Stimulated activated CD8-positive, alpha-beta memory T cell treated with anti-CD3 and anti-CD28 coated beads, Interleukin-15, amount 100 ng/mL, for 48 hours (primary cell): ENCODE results near the gene VPS50.
"Not testable (repeated sequence)": the region's sequence is repeated elsewhere in the genome, so short reads cannot be mapped to it uniquely, and the experiment has no call there.

Source experiments
- DNase-seq, 2 donors: peaks; one replicate each; pipeline ENCODE4 v3.0.0-alpha.2; 2020; ENCODE audit warnings: low read depth in 2 of 2

VPS50 gene

DNA sequence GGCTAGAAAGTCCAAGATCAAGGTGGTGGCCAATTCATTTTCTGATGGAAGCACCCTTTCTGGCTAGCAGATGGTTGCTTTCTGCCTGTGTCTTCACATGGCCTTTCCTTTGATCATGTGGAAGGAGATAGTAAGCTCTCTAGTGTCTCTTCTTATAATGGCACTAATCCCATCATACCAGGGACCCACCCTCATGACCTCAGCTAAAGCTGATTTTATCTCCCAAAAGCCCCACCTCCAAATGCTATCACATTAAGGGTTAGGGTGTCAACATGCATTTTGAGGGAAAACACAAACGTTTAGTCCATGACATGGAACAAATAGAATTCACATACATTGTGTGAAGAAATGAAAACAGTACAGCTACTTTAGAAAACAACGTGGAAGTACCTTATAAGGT, 100.0 kb downstream of the VPS50 start:
- DNase-seq: no peak

- DNase-seq: no peak
Observed at GRCh38 chr7:93337052-93337451, 104.9 kb downstream of the VPS50 start.

- not testable (repeated sequence) for DNase-seq
Observed at GRCh38 chr7:93342178-93342577, 110.0 kb downstream of the VPS50 start.

DNA sequence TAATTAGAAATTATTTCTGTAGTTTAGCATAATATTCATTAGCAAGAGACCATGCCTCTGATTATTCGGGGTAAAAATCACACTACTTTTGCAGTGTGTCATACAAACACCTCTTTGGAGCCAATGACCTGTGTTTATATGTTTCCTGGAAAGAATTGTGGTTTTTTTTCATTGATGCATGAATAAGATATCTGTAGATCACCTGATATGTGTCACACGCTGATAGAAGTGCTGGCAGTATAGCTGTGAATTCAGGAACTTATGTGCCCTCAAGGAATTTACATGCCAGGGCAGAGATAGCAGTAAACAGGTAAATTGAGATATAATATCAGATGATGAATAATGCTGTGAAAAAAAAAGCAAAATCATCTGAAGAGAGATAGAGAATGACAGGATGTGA, 118.2 kb downstream of the VPS50 start:
- no peak for DNase-seq

DNA sequence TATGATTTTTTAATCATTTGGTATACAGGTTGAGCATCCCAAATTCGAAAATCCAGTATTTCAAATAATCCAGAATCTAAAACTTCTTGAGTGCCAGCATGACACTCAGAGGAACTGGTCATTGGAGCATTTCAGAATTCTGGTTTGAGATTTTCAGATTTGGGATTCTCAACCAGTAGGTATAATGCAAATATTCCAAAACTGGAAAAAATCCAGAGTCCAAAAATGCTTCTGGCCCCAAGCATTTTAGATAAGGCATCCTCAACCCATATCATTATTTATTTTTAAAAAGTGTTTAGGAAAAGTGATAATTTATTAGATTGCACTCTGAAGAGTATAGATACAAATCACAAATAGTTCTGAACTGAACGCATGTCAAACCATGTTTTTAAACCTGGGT, 120.7 kb downstream of the VPS50 start:
- no peak for DNase-seq

DNA sequence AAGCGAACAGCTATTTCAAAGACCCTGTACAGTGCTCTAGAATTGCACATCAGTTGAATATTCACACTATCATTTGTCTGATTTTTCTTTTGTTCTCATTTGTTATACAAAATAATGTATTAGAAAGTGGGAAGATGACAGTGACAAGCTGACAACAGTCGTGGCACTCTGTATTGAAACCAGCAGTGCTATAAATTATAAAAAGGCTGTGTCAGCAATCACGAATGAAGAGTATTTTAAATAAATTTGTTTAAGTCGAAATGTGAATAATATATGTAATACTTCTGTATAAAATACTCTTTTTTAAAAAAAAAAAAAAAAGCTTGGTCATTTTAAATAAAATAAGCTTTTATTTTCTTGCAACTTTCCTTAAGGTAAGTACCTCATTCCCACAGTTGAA, 122.6 kb downstream of the VPS50 start:
- DNase-seq: no peak

- DNase-seq: no peak
Observed at GRCh38 chr7:93359520-93360198, 127.5 kb downstream of the VPS50 start.

- DNase-seq: no peak
Observed at GRCh38 chr7:93361853-93362252, 129.7 kb downstream of the VPS50 start.

DNA sequence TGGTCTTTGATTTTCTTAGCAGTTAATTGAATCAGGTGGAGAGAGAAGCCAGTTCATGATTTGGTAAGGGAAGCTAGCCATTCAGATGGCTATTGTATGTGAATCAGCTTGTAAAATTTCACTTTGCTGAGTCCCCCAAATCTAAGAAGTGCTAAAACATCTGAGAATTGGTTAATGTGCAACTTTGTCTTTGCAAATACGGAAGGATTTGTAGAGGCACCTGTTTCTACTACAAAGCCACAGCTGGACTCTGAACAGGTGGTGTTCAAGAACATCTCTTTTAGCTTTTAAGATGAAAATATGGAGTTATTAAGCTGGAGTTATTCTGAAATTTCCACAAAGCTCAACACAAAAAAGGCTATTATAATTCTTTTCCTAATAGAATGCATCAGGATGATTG, 132.6 kb downstream of the VPS50 start:
- no peak for DNase-seq

DNA sequence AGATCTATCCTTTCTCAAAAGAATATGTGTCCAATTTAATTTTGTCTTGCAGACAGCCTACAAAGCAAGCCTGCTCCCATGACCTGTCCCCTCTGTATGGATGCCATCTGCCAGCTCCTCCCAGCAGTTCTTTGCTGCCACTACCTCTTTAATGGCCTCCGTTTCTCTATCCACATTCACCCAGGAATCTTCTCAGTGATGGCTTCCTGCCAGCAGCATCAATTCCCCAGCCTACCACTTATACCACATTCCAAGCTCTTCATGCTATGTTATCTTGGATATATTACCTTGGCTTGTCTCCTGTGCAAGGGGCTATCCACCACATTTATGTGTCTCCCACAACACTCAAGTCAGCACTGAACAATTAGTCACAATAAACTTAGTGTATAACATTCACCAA, 133.2 kb downstream of the VPS50 start:
- no peak for DNase-seq

DNA sequence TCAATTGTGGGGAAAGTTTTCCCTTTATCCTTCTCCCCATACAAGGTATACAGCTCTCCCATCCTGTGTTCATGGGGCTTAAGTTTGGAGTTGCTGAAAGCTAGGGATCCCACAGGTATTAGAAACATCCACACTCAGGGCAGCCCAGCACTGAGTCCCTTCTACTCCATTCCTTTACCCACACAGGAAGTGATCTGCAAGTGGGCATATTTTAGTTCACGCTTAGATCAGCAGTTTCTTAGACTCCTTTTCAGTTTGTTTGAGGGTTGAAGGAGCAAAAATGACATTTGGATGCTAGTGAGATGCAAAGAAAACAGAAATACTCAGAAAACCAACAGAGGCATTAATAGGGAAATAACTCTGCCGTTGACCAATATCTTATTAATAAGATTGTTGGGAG, 134.7 kb downstream of the VPS50 start:
- DNase-seq: no peak

DNA sequence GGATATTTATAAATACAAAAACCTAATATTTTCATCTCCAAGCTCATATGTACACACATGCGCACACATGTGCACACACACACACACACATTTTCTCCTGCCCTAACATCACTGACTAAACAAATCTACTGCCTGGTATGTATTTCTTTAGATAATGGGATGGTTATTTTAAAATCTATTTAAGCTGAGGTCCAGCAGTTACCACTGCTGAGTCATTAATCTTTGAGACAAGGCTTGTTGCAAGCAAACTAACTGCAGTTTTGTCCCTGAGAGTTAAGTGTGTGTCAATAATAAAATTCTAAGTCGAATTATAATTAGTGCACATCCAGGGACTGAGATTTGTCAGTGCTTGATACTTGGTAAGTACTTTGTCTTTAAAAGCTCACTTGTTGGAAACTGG, 135.1 kb downstream of the VPS50 start:
- DNase-seq: no peak

DNA sequence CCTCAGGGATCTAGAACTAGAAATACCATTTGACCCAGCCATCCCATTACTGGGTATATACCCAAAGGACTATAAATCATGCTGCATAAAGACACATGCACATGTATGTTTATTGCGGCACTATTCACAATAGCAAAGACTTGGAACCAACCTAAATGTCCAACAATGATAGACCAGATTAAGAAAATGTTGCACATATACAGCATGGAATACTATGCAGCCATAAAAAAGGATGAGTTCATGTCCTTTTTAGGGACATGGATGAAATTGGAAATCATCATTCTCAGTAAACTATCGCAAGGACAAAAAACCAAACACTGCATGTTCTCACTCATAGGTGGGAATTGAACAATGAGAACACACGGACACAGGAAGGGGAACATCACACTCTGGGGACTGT, 138.8 kb downstream of the VPS50 start:
- not testable (repeated sequence) for DNase-seq

- DNase-seq: no peak
Observed at GRCh38 chr7:93373537-93373936, 141.4 kb downstream of the VPS50 start.

GRCh38 chr7:93374345-93374940, 142.3 kb downstream of the VPS50 start:
- no peak for DNase-seq

DNA sequence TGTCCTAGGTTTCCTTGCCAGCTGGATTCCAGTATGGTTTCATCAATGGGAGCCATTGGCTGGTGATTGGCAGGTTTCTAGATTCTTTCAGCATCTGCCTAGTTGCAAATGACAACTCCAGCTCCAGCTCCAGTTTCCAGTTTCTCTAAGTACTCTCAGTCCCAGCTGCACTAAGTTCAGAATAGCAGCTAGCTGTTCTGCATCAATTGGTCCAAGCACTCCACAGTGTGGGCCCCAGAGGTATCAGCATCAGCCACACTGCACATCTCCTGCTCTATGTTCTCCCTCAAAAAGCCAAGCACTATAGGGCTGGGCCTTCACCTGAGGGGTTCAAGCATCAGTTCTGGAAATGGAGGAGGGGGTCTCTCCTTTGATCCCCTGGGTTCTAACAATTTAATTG, 143.4 kb downstream of the VPS50 start:
- DNase-seq: no peak

GRCh38 chr7:93378131-93378760, 146.1 kb downstream of the VPS50 start:
- no peak for DNase-seq

- no peak for DNase-seq
Observed at GRCh38 chr7:93382362-93382761, 150.2 kb downstream of the VPS50 start.

DNA sequence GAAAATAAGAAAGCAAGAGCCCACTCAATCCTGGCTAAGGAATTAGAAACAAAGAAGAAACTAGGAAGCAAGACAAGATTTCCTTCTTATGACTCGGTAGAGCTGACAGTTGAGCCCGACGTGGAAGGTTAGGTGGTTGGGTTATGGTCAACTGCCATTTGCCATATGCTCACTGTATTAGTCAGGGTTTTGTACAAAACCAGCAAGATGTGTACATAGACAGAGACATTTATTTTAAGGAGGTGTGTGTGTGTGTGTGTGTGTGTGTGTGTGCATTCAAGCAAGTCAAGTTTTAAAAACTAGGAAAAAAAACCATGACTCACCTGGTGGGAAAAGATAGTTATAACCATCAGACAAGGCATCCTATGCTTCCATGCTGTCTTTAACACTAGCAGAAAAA, 158.5 kb downstream of the VPS50 start:
- DNase-seq: no peak

DNA sequence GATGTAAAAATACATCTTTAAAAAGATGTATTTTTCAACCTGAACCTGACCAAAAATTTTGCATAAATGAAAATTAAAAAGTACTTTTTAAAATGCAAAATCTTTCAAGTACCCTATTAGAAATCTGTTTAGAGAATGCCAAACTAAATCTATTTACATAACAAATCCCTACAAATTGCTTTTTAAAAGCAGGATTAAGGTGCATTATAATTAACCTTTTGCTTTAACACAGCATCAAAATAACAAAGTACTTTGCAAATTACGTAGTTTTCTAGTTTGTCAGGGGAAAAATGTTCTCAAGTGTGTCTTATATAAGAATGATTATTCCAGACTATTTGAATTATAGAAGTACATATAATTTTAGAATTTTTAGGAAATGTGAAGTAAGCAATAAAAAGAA, 160.8 kb downstream of the VPS50 start:
- no peak for DNase-seq

DNA sequence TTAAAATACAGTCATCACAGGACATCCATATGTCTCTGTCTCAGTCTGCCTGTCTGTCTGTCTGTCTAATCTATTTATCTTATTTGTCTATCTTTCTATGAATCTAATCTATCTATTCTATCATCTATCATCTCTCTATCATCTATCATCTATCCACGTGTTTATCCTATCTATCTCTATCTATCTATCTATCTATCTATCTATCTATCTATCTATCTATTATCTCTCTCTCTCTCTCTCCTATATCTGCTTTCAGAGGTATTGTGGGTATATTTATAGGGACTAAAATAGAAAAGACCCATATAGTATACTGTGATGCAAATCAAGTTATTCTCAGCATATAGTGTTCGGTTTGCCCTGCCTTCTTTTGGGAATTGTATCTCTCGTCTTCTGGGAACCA, 167.5 kb downstream of the VPS50 start:
- no peak for DNase-seq

DNA sequence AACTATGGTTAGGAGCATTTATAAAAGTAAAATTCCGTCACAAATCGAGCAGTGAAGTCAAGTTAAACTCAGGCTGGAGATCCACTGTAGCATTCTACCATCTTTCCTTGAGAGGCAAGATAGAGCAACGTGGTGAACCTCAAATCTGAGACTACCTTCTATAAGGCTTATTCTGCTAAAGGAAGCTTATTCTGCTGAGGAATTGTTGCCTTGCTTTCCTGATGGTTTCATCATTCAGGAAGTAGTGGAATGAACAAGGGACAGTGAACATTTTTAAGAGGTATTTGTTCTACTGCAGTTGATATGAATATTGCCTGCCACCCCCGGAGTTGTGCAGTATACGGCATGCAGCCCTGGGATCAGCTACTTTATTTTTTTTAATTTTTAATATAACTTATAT, 170.8 kb downstream of the VPS50 start:
- no peak for DNase-seq

DNA sequence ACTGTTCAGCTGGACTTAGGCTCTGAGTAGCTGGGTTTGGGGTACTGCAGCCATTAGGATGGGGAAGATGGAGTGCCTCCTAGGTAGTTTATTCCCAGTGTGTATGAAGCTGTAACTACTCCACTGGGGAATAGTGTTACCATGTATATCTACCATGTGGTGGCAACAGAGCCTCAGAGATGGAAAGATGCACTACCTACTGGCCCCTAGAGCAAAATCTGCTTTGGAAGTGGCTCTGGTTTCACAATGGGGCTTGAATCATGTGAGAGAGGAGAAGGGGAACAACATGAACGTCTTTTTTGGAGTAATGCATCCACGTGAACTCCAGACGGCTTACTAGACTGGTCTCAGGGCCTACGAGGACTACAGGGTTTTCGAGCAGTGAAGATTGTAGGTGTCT, 175.1 kb downstream of the VPS50 start:
- DNase-seq: no peak

DNA sequence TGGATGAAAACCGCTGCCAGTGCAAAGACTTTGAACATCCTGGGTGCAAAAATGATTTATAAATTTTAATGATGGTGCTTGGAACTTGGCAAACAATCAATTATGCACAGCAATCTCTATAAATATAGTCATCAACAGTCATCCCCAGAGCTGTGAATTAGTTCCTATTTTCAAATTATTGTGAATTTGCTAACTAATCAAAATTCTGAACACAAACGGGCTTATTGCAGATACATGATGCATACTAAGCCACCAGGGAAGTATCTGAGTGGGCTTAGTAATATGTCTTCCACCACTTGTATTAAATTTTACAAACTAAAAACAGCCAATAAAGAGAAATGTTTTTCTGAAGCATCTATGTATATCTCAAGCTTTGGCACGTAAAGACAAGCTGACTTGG, 177.2 kb downstream of the VPS50 start:
- DNase-seq: no peak
